Sigmoid colon (tissue), 7 donors: ENCODE measurements around the gene EVA1A. TPM values are rescaled to one million over a fixed set of nuclear protein-coding genes. Genes with fewer than 3 reads are reported as not detected.

ENCODE experiments used
- DNase-seq: peaks from one replicate; pipeline ENCODE4 v3.0.0-alpha.2; 2019
- H3K27ac ChIP-seq, 4 donors: fragments of 200-600 bp; sonication (generic); one replicate each; pipeline ENCODE4 v1.5.1; 2016 to 2019; ENCODE audit warnings: mild to moderate bottlenecking in 1 of 4
- H3K27me3 ChIP-seq, 3 donors: fragments of 200-600 bp; sonication (generic); one replicate each; pipeline ENCODE4 v1.5.1; 2019; ENCODE audit warnings: mild to moderate bottlenecking in 1 of 3
- H3K36me3 ChIP-seq, 4 donors: fragments of 200-600 bp; sonication (generic); one replicate each; pipeline ENCODE4 v1.5.1; 2016 to 2019
- H3K4me1 ChIP-seq, 4 donors: fragments of 200-600 bp; sonication (generic); one replicate each; pipeline ENCODE4 v1.5.1; 2017 to 2019
- H3K4me3 ChIP-seq, 4 donors: fragments of 200-600 bp; sonication (generic); one replicate each; pipeline ENCODE4 v1.5.1; 2017 to 2019; ENCODE audit warnings: mild to moderate bottlenecking in 2 of 4, moderate library complexity in 1 of 4
- H3K9me3 ChIP-seq, 4 donors: fragments of 200-600 bp in 3 of 4; sonication (generic) in 3 of 4; one replicate each; pipeline versions ENCODE4 v1.5.1 to v1.6.1; 2013 to 2019
- EP300 ChIP-seq, 4 donors: sonication (generic); formaldehyde crosslinking; IDR thresholded peaks; one replicate each; pipeline ENCODE4 v1.6.1; 2017; ENCODE audit warnings: antibody characterized with exemption in 4 of 4
- POLR2A ChIP-seq, 2 donors: fragments of 450-650 bp; IDR thresholded peaks; one replicate each; pipeline ENCODE4 v1.6.1; 2016; ENCODE audit warnings: antibody characterized with exemption in 2 of 2, mild to moderate bottlenecking in 2 of 2, moderate library complexity in 2 of 2
- POLR2AphosphoS5 ChIP-seq, 4 donors: sonication (generic); formaldehyde crosslinking; IDR thresholded peaks; one replicate each; pipeline ENCODE4 v1.6.1; 2017; ENCODE audit warnings: antibody characterized with exemption in 4 of 4
- WGBS, 2 donors: extraction: QIAGEN DNeasy Blood & Tissue Kit; methylation state at CpG; one replicate each; pipeline ENCODE4 v1.1.7; 2013; 5-methylcytosine and 5-hydroxymethylcytosine counted together
- intact Hi-C: fragments of 100-400 bp; cut with DNase I; formaldehyde crosslinking; loops from one replicate; pipeline ENCODE4 v1.15.1; 2023
- polyA plus RNA-seq, 3 donors: library from polyadenylated mRNA; stranded (reverse); fragments of 200-250 nt; gene quantifications; one replicate each; pipeline ENCODE4 v1.2.3, GENCODE V29; 2013
- small RNA-seq, 3 donors: library from RNA; depleted of rRNA; stranded (forward); fragments of <200 nt; gene quantifications; one replicate each; pipeline ENCODE3, GENCODE V24; 2016
- total RNA-seq, 4 donors: library from RNA; depleted of rRNA; stranded (reverse); fragments of >200 nt; gene quantifications; one replicate each; pipeline ENCODE4 v1.1.0, GENCODE V29; 2016
- TF ChIP-seq, protein P1 (sequence below), 4 experiments: fragments of 450-650 bp in 3 of 4; fragments of 200-600 bp in 1 of 4; IDR thresholded peaks; one replicate each; pipeline ENCODE4 v1.5.1; 2016 to 2019; ENCODE audit warnings: antibody characterized with exemption in 4 of 4, mild to moderate bottlenecking in 3 of 4, moderate library complexity in 2 of 4
- donor health status: healthy with polysubstance abuse.
- donor health status: Bipolar disorder and iron deficiency.
- donor health status: healthy.

EVA1A gene
- total and polyA plus RNA-seq, 7 donors, result 1.2 to 5.4 (median 1.2) TPM; not detected in 4

DNA sequence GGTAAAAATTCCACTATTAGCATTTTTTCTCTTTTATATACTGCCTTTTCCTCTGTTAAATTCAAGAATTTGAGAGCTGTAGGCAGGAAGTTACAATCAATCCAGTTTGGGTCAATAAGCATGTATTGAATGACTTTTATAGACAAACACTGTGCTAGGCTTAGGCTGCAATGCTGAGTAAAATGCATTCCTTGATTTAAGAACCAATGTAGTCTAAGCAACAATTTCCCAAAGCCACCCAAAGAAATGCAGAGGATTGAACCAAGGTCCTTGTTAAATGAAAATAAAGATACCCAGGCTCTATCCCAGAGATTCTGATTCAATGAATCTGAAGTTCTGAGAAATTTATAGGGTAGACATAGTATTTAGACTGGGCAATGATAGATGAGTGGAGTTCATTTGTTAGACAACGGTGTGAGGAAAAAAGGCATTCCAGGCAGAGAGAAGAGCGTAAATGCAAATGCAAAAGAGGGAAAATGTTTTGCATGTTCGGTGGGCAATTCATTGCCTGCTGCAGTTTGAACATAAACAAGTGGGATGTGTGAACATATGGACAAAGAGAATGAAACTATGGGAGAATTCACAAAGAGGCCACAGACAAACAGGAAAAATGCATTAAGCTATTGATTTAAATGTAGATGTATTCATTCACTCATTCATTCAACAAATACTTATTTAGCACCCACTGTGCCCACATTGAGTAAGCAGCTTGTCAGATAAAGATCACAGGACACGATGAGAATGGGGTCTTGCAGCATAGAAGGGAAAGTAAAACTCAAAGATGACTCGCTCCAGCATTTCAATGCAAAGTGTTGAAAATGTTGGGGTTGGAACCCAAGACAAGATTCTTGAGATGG lies 107.1 kb downstream of the EVA1A start:
- no peak for TF ChIP-seq POLR2AphosphoS5 (IDR thresholded peaks at IDR 0.05)
- no peak for TF ChIP-seq POLR2A (IDR thresholded peaks at IDR 0.05)
- no peak for TF ChIP-seq EP300 (IDR thresholded peaks at IDR 0.05)
- TF ChIP-seq, protein P1, sequence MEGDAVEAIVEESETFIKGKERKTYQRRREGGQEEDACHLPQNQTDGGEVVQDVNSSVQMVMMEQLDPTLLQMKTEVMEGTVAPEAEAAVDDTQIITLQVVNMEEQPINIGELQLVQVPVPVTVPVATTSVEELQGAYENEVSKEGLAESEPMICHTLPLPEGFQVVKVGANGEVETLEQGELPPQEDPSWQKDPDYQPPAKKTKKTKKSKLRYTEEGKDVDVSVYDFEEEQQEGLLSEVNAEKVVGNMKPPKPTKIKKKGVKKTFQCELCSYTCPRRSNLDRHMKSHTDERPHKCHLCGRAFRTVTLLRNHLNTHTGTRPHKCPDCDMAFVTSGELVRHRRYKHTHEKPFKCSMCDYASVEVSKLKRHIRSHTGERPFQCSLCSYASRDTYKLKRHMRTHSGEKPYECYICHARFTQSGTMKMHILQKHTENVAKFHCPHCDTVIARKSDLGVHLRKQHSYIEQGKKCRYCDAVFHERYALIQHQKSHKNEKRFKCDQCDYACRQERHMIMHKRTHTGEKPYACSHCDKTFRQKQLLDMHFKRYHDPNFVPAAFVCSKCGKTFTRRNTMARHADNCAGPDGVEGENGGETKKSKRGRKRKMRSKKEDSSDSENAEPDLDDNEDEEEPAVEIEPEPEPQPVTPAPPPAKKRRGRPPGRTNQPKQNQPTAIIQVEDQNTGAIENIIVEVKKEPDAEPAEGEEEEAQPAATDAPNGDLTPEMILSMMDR (IDR thresholded peaks at IDR 0.05), result no peak
- no peaks in the 10 kb centered on the region for H3K36me3 ChIP-seq
- H3K4me3 ChIP-seq, result no peak overlapping the region
- DNase-seq, result no peak
- intact Hi-C loops, result no loop called here
- H3K9me3 ChIP-seq, result no peaks in the 10 kb centered on the region
- no peaks in the 10 kb centered on the region for H3K27me3 ChIP-seq
- H3K27ac ChIP-seq, result no peak overlapping the region
- no peaks in the 10 kb centered on the region for H3K4me1 ChIP-seq
- 65 to 71% methylated on average over 5 of the region's 5 CpGs for WGBS, 2 donors

DNA sequence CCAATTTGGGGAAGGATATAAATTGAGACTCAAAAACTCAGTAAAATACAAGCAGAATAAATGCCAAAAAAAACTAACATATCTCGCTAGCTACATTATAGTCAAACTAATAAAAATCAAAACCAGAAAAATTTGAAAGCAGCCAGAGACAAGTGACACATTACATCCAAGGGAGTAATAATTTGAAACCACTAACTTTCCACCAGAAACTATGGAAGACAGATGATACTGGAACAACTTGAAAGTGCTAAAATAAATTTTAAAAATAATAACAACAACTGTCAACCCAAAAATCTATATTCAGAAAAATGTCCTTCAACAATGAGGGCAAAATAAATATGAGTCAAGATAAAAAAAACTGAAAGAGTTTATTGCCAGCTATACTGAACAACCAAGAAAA lies 110.7 kb downstream of the EVA1A start:
- TF ChIP-seq, protein P1 (IDR thresholded peaks at IDR 0.05), result no peak
- TF ChIP-seq EP300 (IDR thresholded peaks at IDR 0.05) (no peak), POLR2A (IDR thresholded peaks at IDR 0.05) (no peak), POLR2AphosphoS5 (IDR thresholded peaks at IDR 0.05) (no peak)
- DNase-seq, result no peak
- no peaks in the 10 kb centered on the region for H3K4me1 ChIP-seq
- H3K27me3 ChIP-seq, result no peaks in the 10 kb centered on the region
- H3K27ac ChIP-seq, result no peak overlapping the region
- intact Hi-C loops, result no loop called here
- H3K9me3 ChIP-seq, result no peaks in the 10 kb centered on the region
- WGBS, 2 donors, result 86 to 95% methylated on average over 1 of the region's 1 CpG
- H3K4me3 ChIP-seq, result no peak overlapping the region
- H3K36me3 ChIP-seq, result no peaks in the 10 kb centered on the region

DNA sequence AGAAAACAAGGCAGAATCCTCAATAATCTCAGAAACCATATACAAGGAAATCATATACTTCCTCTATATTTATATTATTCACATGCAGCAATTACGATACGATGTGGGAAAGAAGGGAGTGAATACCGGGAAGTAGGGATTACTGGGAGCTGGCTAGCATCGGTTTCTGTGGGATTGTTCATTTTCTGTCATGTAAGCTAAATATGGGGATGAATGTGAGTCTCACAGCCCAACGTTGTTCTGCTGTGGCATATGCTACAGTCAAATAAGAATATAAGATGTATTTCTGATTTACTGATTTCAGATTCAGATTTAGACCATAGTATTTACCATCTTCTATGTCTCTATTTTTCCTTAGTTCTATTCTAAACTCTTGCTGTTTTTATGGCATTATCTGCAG lies 113.6 kb downstream of the EVA1A start:
- H3K9me3 ChIP-seq, result no peaks in the 10 kb centered on the region
- intact Hi-C loops, result no loop called here
- TF ChIP-seq POLR2AphosphoS5 (IDR thresholded peaks at IDR 0.05), result no peak
- no peak for TF ChIP-seq EP300 (IDR thresholded peaks at IDR 0.05)
- TF ChIP-seq, protein P1 (IDR thresholded peaks at IDR 0.05), result no peak
- no peak for TF ChIP-seq POLR2A (IDR thresholded peaks at IDR 0.05)
- no peaks in the 10 kb centered on the region for H3K4me1 ChIP-seq
- H3K4me3 ChIP-seq, result no peak overlapping the region
- 87% methylated on average over 5 of the region's 5 CpGs for WGBS, 2 donors
- H3K36me3 ChIP-seq, result no peaks in the 10 kb centered on the region
- no peak overlapping the region for H3K27ac ChIP-seq
- no peaks in the 10 kb centered on the region for H3K27me3 ChIP-seq
- no peak for DNase-seq

Small RNA genes within 50 kb of the gene (small RNA-seq; reads per million reads assigned to genes)
- gene RF01233, result 0 reads per million in 3 donors

Other genes with a start within 250 kb of the EVA1A start
- gene MRPL19, start 85.8 kb upstream of the EVA1A start, total RNA-seq, result 10 to 100 TPM; 30.1 to 52.1 (median 38.7) TPM
- 10 to 100 TPM; 24.8 to 49.5 (median 31.8) TPM for gene MRPL19, start 85.8 kb upstream of the EVA1A start, polyA plus RNA-seq
- 10 to 100 TPM; 22.2 to 35.5 (median 29.4) TPM for gene GCFC2, start 150.0 kb upstream of the EVA1A start, total RNA-seq
- gene GCFC2, start 150.0 kb upstream of the EVA1A start, polyA plus RNA-seq, result 10 to 100 TPM in 2 of 3 donors, 1 to 10 TPM in 1; 8.1 to 15.0 (median 10.6) TPM